ENCODE measurements around the gene ERG.

GRCh38 chr21:38420140-38420539 lies 78.1 kb downstream of the ERG start:
- TF ChIP-seq CTCF (IDR thresholded peaks at IDR 0.05) (no peak), POLR2A (IDR thresholded peaks at IDR 0.05) (no peak)

Data from testis (tissue), 2 donors.